ENCODE data around the gene SMCO4.

Gene SMCO4

DNA sequence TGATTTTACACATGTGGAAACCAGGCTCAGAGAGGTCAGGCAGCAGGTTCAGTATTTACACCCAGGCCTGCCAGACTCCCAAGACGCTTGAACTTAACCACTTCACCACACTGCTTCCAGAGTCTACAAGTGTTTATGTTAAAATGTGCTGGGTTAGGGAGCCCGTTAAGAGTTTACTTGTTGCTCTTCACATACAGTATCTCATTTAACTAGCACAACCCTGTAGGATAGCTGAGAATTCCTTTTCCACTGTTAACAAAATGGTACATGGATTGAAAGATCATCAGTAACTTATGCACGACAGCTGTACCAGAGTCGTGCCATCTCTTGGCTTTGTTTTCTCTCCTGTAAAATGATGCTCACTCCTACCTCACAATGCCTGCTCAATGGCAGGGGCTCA is 2.9 kb downstream of the SMCO4 start:
- Histone ChIP-seq H3K9ac (ENCODE audit: low read length) (no peak overlapping the region), H3K79me2 (ENCODE audit: insufficient read depth, low read length) (no peaks in the 10 kb centered on the region), H2AFZ (ENCODE audit: low read depth, low read length, severe bottlenecking) (no peak overlapping the region), H3F3A (ENCODE audit: insufficient read depth) (no peaks in the 10 kb centered on the region), H3K27me3 (ENCODE audit: low read length) (no peaks in the 10 kb centered on the region), H3K27ac (ENCODE audit: low read depth, low read length) (no peak overlapping the region), H3K36me3 (ENCODE audit: low read length) (no peaks in the 10 kb centered on the region), H3K4me3 (ENCODE audit: insufficient read depth, low read length, poor library complexity, severe bottlenecking) (no peak overlapping the region), H3K9me3 (ENCODE audit: insufficient read depth, low read length) (no peaks in the 10 kb centered on the region), H3K4me2 (ENCODE audit: low read depth, low read length, poor library complexity, severe bottlenecking) (no peak overlapping the region), H4K20me1 (ENCODE audit: low read depth, low read length) (no peaks in the 10 kb centered on the region), H3K9me2 (replicated peaks; ENCODE audit: insufficient read depth, low read length) (no peaks in the 10 kb centered on the region)
- no peak for TF ChIP-seq EZH2phosphoT487 (conservative IDR thresholded peaks at IDR 0.05; ENCODE audit: low read length)
- TF ChIP-seq, protein P1, sequence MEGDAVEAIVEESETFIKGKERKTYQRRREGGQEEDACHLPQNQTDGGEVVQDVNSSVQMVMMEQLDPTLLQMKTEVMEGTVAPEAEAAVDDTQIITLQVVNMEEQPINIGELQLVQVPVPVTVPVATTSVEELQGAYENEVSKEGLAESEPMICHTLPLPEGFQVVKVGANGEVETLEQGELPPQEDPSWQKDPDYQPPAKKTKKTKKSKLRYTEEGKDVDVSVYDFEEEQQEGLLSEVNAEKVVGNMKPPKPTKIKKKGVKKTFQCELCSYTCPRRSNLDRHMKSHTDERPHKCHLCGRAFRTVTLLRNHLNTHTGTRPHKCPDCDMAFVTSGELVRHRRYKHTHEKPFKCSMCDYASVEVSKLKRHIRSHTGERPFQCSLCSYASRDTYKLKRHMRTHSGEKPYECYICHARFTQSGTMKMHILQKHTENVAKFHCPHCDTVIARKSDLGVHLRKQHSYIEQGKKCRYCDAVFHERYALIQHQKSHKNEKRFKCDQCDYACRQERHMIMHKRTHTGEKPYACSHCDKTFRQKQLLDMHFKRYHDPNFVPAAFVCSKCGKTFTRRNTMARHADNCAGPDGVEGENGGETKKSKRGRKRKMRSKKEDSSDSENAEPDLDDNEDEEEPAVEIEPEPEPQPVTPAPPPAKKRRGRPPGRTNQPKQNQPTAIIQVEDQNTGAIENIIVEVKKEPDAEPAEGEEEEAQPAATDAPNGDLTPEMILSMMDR (IDR thresholded peaks at IDR 0.05; ENCODE audit: insufficient read depth, low read length, poor library complexity, severe bottlenecking) = no peak

DNA sequence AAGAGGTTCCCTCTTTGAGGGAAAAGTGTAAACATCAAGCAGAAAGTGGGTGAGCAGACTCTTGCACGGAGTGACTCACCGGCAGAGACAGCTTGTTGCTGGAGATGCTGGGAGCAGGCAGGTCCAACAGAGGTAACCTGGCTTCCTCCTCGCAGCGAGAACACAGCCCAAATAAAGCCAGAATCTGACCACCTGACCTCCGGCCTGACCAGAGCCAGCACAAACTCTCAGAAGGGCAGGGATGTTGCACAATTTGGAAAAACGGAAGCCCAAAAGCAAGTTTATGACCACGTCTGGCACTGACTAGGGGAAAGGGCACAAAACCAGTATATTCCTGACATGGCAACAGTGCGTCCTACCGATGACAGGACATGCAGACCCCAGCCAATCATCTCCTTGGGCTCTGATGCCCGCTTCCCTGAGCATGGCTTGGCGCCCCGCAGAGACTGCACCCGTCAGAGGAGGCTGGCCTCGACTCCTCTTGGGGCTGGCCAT is 5.4 kb downstream of the SMCO4 start:
- H3F3A ChIP-seq (ENCODE audit: insufficient read depth) = no peaks in the 10 kb centered on the region
- no peak overlapping the region for H3K4me2 ChIP-seq (ENCODE audit: low read depth, low read length, poor library complexity, severe bottlenecking)
- no peak for TF ChIP-seq EZH2phosphoT487 (conservative IDR thresholded peaks at IDR 0.05; ENCODE audit: low read length)
- TF ChIP-seq, protein P1 (IDR thresholded peaks at IDR 0.05; ENCODE audit: insufficient read depth, low read length, poor library complexity, severe bottlenecking) = no peak
- H3K79me2 ChIP-seq (ENCODE audit: insufficient read depth, low read length) = no peaks in the 10 kb centered on the region
- H2AFZ ChIP-seq (ENCODE audit: low read depth, low read length, severe bottlenecking) = no peak overlapping the region
- no peaks in the 10 kb centered on the region for H4K20me1 ChIP-seq (ENCODE audit: low read depth, low read length)
- no peaks in the 10 kb centered on the region for H3K9me2 ChIP-seq (replicated peaks; ENCODE audit: insufficient read depth, low read length)
- H3K36me3 ChIP-seq (ENCODE audit: low read length) = no peaks in the 10 kb centered on the region
- no peak overlapping the region for H3K9ac ChIP-seq (ENCODE audit: low read length)
- H3K4me3 ChIP-seq (ENCODE audit: insufficient read depth, low read length, poor library complexity, severe bottlenecking) = no peak overlapping the region
- no peak overlapping the region for H3K27ac ChIP-seq (ENCODE audit: low read depth, low read length)
- no peaks in the 10 kb centered on the region for H3K27me3 ChIP-seq (ENCODE audit: low read length)
- H3K9me3 ChIP-seq (ENCODE audit: insufficient read depth, low read length) = no peaks in the 10 kb centered on the region

DNA sequence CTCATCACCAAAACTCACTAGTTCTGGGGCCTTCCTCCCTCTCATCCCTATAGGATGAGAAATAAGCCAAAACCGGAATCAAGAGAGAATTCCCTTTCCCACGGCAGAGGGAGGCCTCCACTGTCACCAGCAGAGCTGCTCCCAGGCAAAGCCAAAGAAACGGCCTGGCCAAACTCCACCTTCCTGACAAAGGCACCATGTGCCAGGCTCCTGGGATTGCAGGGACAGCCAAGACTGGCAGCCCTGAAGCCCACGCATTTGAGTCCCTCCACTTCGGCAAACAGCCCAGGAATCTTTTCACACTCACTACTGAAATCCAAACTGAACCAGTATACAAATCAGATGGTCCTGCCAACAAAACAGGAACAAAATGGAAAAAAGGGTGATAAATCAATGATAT is 6.1 kb downstream of the SMCO4 start:
- H3K4me2 ChIP-seq (ENCODE audit: low read depth, low read length, poor library complexity, severe bottlenecking) = no peak overlapping the region
- no peak overlapping the region for H2AFZ ChIP-seq (ENCODE audit: low read depth, low read length, severe bottlenecking)
- no peaks in the 10 kb centered on the region for H3K9me3 ChIP-seq (ENCODE audit: insufficient read depth, low read length)
- no peak overlapping the region for H3K4me3 ChIP-seq (ENCODE audit: insufficient read depth, low read length, poor library complexity, severe bottlenecking)
- TF ChIP-seq, protein P1 (IDR thresholded peaks at IDR 0.05; ENCODE audit: insufficient read depth, low read length, poor library complexity, severe bottlenecking) = no peak
- no peak for TF ChIP-seq EZH2phosphoT487 (conservative IDR thresholded peaks at IDR 0.05; ENCODE audit: low read length)
- no peak overlapping the region for H3K27ac ChIP-seq (ENCODE audit: low read depth, low read length)
- no peaks in the 10 kb centered on the region for H3K27me3 ChIP-seq (ENCODE audit: low read length)
- no peaks in the 10 kb centered on the region for H3K9me2 ChIP-seq (replicated peaks; ENCODE audit: insufficient read depth, low read length)
- no peaks in the 10 kb centered on the region for H3K79me2 ChIP-seq (ENCODE audit: insufficient read depth, low read length)
- H4K20me1 ChIP-seq (ENCODE audit: low read depth, low read length) = no peaks in the 10 kb centered on the region
- H3K36me3 ChIP-seq (ENCODE audit: low read length) = no peaks in the 10 kb centered on the region
- H3F3A ChIP-seq (ENCODE audit: insufficient read depth) = no peaks in the 10 kb centered on the region
- H3K9ac ChIP-seq (ENCODE audit: low read length) = no peak overlapping the region

Data from SU-DHL-6 (cell line).